ENCODE data around the gene PTGIS. TPM values are rescaled to one million over a fixed set of nuclear protein-coding genes. Genes with fewer than 3 reads are reported as not detected.

The PTGIS gene
- total RNA-seq, 1 donor from 2014 or later = 31.3 TPM

- no peaks in the 10 kb centered on the region for H3K9me3 ChIP-seq (ENCODE audit: low read depth)
- no peaks in the 10 kb centered on the region for H3F3A ChIP-seq (ENCODE audit: low read depth)
- Mint-ChIP-seq H3K27ac (no peak overlapping the region), H3K4me1 (no peaks in the 10 kb centered on the region), H3K4me3 (no peak overlapping the region), H3K27me3 (ENCODE audit: insufficient read depth, low read depth) (peaks cover 6% of the 10 kb centered on the region), H3K36me3 (no peaks in the 10 kb centered on the region), H3K9me3 (no peaks in the 10 kb centered on the region)
- no peaks in the 10 kb centered on the region for H3K36me3 ChIP-seq
- H3K4me1 ChIP-seq = no peaks in the 10 kb centered on the region
- H3K27me3 ChIP-seq = no peaks in the 10 kb centered on the region
- DNase-seq (ENCODE audit: low spot score) = no peak
- TF ChIP-seq EZH2 (IDR thresholded peaks at IDR 0.05) = no peak
- TF ChIP-seq CTCF (IDR thresholded peaks at IDR 0.05) = no peak
- TF ChIP-seq EZH2phosphoT487 (IDR thresholded peaks at IDR 0.05) = no peak
- H3K27ac ChIP-seq = no peak overlapping the region
- H3K79me2 ChIP-seq (ENCODE audit: low read depth) = no peaks in the 10 kb centered on the region
- H2AFZ ChIP-seq (replicated peaks) = no peak overlapping the region
- no peak overlapping the region for H3K4me3 ChIP-seq
- H4K20me1 ChIP-seq (ENCODE audit: low read depth) = no peaks in the 10 kb centered on the region
- no peak overlapping the region for H3K9ac ChIP-seq
- H3K4me2 ChIP-seq = no peak overlapping the region
Observed at GRCh38 chr20:49496043-49496442, 71.9 kb downstream of the PTGIS start.

GRCh38 chr20:49490689-49491088 is 77.2 kb downstream of the PTGIS start:
- no peaks in the 10 kb centered on the region for H3K79me2 ChIP-seq (ENCODE audit: low read depth)
- H3K4me3 ChIP-seq = no peak overlapping the region
- no peak overlapping the region for H3K4me2 ChIP-seq
- H3K27ac Mint-ChIP-seq = no peak overlapping the region
- no peak overlapping the region for H3K4me3 Mint-ChIP-seq
- no peaks in the 10 kb centered on the region for H4K20me1 ChIP-seq (ENCODE audit: low read depth)
- no peak overlapping the region for H3K27ac ChIP-seq
- peaks cover 38% of the 10 kb centered on the region for H3K27me3 ChIP-seq
- H3K27me3 Mint-ChIP-seq (ENCODE audit: insufficient read depth, low read depth) = peaks cover 20% of the 10 kb centered on the region
- no peaks in the 10 kb centered on the region for H3K36me3 Mint-ChIP-seq
- no peaks in the 10 kb centered on the region for H3K4me1 ChIP-seq
- no peak overlapping the region for H3K9ac ChIP-seq
- no peaks in the 10 kb centered on the region for H3K9me3 ChIP-seq (ENCODE audit: low read depth)
- TF ChIP-seq EZH2phosphoT487 (IDR thresholded peaks at IDR 0.05) (no peak), CTCF (IDR thresholded peaks at IDR 0.05) (no peak), EZH2 (IDR thresholded peaks at IDR 0.05) (no peak)
- H3F3A ChIP-seq (ENCODE audit: low read depth) = no peaks in the 10 kb centered on the region
- no peak overlapping the region for H2AFZ ChIP-seq (replicated peaks)
- no peaks in the 10 kb centered on the region for H3K36me3 ChIP-seq
- no peak for DNase-seq (ENCODE audit: low spot score)
- H3K9me3 Mint-ChIP-seq = no peaks in the 10 kb centered on the region
- H3K4me1 Mint-ChIP-seq = no peaks in the 10 kb centered on the region

DNA sequence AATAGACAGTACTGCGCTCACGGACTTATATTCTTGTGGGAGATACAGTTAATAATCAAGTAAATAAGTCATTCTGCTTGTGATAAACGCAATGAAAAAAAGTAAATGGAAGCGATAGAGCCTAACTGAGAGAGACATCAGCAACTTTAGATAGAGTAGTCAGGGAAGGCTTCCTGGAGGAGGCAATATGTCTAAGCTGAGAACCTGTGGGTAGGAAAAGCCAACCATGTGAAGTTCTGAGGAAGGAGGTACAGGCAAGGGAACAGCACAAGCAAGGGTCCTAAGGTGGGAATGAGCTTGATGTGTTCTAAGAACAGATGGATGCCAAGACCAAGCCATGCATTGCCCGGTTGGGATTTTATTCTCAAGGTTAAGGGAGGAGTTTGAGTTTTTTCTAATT is 78.2 kb downstream of the PTGIS start:
- H3K9me3 Mint-ChIP-seq = no peaks in the 10 kb centered on the region
- H3K4me3 Mint-ChIP-seq = no peak overlapping the region
- no peak overlapping the region for H3K27ac ChIP-seq
- no peaks in the 10 kb centered on the region for H4K20me1 ChIP-seq (ENCODE audit: low read depth)
- H3K27me3 Mint-ChIP-seq (ENCODE audit: insufficient read depth, low read depth) = peaks cover 26% of the 10 kb centered on the region
- no peaks in the 10 kb centered on the region for H3F3A ChIP-seq (ENCODE audit: low read depth)
- peaks cover under 1% of the 10 kb centered on the region for H3K4me1 ChIP-seq
- H3K4me2 ChIP-seq = no peak overlapping the region
- no peak overlapping the region for H3K4me3 ChIP-seq
- DNase-seq (ENCODE audit: low spot score) = no peak
- no peaks in the 10 kb centered on the region for H3K36me3 Mint-ChIP-seq
- no peak overlapping the region for H3K27ac Mint-ChIP-seq
- H3K9me3 ChIP-seq (ENCODE audit: low read depth) = no peaks in the 10 kb centered on the region
- H3K36me3 ChIP-seq = no peaks in the 10 kb centered on the region
- H3K9ac ChIP-seq = no peak overlapping the region
- no peak overlapping the region for H2AFZ ChIP-seq (replicated peaks)
- H3K27me3 ChIP-seq = peaks cover 48% of the 10 kb centered on the region
- H3K4me1 Mint-ChIP-seq = peaks cover 2% of the 10 kb centered on the region
- no peaks in the 10 kb centered on the region for H3K79me2 ChIP-seq (ENCODE audit: low read depth)
- TF ChIP-seq CTCF (IDR thresholded peaks at IDR 0.05) = no peak
- TF ChIP-seq EZH2phosphoT487 (IDR thresholded peaks at IDR 0.05) = no peak
- no peak for TF ChIP-seq EZH2 (IDR thresholded peaks at IDR 0.05)
